MG63 (cell line): ENCODE data around the gene METRN. TPM values are rescaled to one million over a fixed set of nuclear protein-coding genes. Genes with fewer than 3 reads are reported as not detected.

Source experiments
- DNase-seq: peaks from one replicate; pipeline ENCODE4 v3.0.0-alpha.2; 2020
- H3K27me3 ChIP-seq: fragments of 250-450 bp; sonication (Bioruptor Pico); 2 replicates; pipeline ENCODE4 v1.5.1; 2020; ENCODE audit warnings: mild to moderate bottlenecking, moderate library complexity
- H3K36me3 ChIP-seq: fragments of 250-450 bp; sonication (Bioruptor Pico); 2 replicates; pipeline ENCODE4 v1.5.1; 2020; ENCODE audit warnings: mild to moderate bottlenecking, moderate library complexity
- H3K4me3 ChIP-seq: fragments of 250-450 bp; sonication (Bioruptor Pico); 2 replicates; pipeline ENCODE4 v1.5.1; 2020; ENCODE audit warnings: mild to moderate bottlenecking, moderate library complexity
- H3K9me3 ChIP-seq: fragments of 250-450 bp; sonication (Bioruptor Pico); 2 replicates; pipeline ENCODE4 v1.5.1; 2020; ENCODE audit warnings: mild to moderate bottlenecking, moderate library complexity
- total RNA-seq: library from RNA; depleted of rRNA; stranded (reverse); fragments of >200 nt; shearing (Covaris generic); gene quantifications from 2 replicates; pipeline ENCODE4 v1.2.3, GENCODE V29; 2014; ENCODE audit warnings: low replicate concordance

Gene METRN
- total RNA-seq, 1 experiment from 2014 or later: 71.7 TPM

DNA sequence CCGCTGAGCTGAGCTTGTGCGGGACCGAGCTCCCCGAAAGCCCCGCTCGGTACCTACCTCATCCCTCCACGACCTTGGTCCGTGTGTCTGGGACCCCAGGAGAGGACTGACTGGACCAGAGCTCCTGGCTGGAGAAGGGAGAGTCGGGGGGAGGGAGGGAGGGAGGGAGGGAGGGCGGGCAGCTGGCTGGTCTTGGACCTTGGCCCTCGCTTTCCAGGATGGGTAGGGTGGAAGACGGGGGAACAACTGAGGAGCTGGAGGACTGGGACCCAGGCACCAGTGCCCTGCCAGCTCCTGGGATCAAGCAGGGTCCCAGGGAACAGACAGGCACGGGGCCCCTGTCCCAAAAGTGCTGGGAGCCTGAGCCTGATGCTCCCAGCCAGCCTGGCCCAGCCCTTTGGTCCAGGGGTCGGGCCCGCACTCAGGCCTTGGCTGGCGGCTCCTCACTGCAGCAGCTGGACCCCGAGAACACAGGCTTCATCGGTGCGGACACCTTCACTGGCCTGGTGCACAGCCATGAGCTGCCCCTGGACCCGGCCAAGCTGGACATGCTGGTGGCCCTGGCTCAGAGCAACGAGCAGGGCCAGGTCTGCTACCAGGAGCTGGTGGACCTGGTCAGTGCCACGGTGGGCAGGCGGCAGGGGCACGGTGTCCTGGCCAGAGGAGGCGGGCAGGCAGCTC lies 38.9 kb upstream of the METRN start:
- no peak overlapping the region for H3K4me3 ChIP-seq
- no peaks in the 10 kb centered on the region for H3K27me3 ChIP-seq
- DNase-seq: no peak
- peaks cover 33% of the 10 kb centered on the region for H3K36me3 ChIP-seq
- no peaks in the 10 kb centered on the region for H3K9me3 ChIP-seq

DNA sequence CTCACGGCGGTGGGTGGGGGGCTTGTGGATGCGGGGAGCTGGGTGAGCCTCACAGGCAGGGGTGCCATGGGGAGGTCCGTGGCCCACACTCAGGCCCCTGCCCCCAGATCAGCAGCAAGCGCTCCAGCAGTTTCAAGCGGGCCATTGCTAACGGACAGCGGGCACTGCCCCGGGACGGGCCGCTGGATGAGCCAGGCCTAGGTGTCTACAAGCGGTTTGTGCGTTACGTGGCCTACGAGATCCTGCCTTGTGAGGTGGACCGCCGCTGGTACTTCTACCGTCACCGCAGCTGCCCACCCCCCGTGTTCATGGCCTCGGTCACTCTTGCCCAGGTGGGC lies 38.4 kb upstream of the METRN start:
- Histone ChIP-seq H3K4me3 (no peak overlapping the region), H3K27me3 (no peaks in the 10 kb centered on the region), H3K36me3 (peaks cover 34% of the 10 kb centered on the region), H3K9me3 (no peaks in the 10 kb centered on the region)
- no peak for DNase-seq

DNA sequence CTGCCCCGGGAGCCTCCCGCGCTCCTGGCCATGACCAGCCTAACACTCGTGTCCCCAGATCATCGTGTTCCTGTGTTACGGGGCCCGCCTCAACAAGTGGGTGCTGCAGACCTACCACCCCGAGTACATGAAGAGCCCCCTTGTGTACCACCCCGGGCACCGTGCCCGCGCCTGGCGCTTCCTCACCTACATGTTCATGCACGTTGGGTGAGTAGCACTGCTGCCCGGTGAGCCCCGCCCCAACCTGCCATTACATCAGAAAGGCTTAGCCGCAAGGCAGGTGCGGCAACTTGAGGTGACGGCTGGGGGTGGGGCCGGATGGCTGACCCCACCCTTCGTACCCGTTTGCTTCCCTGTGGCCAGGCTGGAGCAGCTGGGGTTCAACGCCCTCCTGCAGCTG lies 38.0 kb upstream of the METRN start:
- Histone ChIP-seq H3K36me3 (peaks cover 36% of the 10 kb centered on the region), H3K9me3 (no peaks in the 10 kb centered on the region), H3K27me3 (no peaks in the 10 kb centered on the region), H3K4me3 (no peak overlapping the region)
- no peak for DNase-seq

DNA sequence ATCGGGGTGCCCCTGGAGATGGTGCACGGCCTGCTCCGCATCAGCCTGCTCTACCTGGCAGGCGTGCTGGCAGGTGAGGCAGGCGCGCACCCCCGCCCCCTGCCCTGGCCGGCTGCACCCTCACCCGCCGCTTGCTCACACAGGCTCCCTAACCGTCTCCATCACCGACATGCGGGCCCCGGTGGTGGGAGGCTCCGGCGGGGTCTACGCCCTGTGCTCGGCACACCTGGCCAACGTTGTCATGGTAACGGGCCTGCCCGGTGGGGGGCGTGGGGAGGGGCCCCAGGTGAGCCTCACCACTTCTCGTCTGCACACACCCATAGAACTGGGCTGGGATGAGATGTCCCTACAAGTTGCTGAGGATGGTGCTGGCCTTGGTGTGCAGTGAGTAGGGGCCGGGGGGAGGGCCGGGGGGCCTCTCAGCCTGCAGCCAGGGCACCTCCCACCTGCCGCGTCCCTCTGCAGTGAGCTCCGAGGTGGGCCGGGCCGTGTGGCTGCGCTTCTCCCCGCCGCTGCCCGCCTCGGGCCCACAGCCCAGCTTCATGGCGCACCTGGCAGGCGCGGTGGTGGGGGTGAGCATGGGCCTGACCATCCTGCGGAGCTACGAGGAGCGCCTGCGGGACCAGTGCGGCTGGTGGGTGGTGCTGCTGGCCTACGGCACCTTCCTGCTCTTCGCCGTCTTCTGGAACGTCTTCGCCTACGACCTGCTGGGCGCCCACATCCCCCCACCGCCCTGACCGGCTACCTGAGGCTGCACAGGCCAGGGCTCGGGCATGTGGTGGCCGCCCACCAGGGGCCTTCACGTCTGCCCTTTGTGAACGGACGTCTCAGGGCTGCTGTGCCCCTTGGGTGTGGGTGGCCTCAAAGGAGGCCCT lies 37.4 kb upstream of the METRN start:
- no peak for DNase-seq
- Histone ChIP-seq H3K27me3 (no peaks in the 10 kb centered on the region), H3K4me3 (no peak overlapping the region), H3K36me3 (peaks cover 36% of the 10 kb centered on the region), H3K9me3 (no peaks in the 10 kb centered on the region)

DNA sequence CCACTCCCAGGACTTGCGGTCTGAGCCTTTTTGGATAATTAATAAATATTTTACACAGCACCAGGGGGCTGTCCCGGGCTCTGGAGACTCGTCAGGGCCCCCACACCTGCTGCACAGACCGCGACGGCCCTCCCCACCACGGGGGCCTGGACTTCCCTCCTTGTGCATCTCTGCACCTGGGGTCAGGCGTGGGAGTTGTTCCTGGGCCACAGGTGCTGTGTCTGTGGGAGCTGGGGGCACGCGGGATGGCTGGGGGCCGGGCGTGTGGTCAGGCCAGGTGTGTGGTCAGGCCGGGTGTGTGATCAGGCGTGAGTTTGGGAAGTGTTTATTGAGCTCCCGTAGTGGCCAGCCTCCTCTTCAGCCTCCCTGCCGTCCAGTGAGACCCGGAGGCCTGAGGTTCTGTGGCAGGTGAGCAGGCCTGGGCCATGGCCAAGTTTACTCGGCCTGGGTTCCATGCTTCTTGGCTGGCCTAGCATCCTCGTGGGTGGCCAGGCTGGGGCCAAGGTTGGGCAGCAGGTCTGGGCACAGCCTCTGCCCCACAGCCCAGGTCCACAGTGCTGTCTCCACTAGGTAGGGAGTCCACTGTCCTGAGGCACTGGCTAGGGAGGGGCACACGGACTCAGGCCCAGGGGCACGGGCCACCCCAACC lies 36.6 kb upstream of the METRN start:
- no peak for DNase-seq
- no peaks in the 10 kb centered on the region for H3K9me3 ChIP-seq
- H3K36me3 ChIP-seq: peaks cover 38% of the 10 kb centered on the region
- H3K27me3 ChIP-seq: no peaks in the 10 kb centered on the region
- no peak overlapping the region for H3K4me3 ChIP-seq

DNA sequence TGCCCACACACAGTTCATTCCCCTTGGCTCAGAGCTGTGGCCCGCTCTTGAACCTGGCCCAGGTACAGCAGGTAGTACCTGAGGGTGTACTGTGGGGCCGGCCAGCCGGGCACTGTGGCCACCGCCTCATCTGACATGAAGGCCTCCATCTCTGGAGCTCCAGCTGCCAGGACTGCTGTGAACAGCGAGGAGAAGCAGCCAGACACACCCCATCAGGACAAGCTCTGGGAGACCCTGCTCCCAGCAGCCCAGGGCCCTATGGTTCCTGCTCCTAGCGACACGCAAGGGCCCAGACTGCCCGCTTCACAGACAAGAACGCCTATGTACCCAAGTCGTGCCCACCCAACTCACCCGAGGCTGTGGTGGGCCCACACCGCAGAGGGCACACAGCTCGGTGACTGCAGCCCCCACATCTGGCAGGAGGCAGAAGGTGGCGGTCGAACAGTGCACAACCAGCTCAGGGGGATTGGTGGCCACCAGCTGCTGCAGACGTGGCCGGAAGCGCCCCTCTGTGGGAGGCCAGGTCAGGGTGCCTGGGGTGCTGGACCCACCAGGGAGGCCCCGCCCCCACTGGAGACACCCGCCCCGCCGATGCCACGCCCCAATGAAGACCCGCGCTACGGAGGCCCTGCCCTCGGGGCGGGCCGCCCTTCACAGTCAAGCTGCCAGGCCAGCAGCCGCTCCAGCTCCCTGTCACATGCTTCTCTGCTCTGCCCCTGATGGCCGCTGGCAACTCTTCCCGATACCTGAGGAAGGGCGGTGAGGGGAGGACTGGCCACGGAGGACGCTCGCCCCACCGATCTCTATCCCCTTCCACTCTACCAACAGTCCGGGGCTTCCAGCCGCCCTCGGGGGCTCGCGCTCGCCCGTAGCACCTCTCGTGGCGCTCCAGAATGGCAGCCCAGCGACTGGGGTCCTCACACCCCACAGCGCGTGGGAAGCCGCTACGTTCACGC lies 35.8 kb upstream of the METRN start:
- Histone ChIP-seq H3K36me3 (peaks cover 37% of the 10 kb centered on the region), H3K9me3 (no peaks in the 10 kb centered on the region), H3K27me3 (no peaks in the 10 kb centered on the region), H3K4me3 (peak overlapping the region; percentile 40)
- peak; percentile 50 for DNase-seq

DNA sequence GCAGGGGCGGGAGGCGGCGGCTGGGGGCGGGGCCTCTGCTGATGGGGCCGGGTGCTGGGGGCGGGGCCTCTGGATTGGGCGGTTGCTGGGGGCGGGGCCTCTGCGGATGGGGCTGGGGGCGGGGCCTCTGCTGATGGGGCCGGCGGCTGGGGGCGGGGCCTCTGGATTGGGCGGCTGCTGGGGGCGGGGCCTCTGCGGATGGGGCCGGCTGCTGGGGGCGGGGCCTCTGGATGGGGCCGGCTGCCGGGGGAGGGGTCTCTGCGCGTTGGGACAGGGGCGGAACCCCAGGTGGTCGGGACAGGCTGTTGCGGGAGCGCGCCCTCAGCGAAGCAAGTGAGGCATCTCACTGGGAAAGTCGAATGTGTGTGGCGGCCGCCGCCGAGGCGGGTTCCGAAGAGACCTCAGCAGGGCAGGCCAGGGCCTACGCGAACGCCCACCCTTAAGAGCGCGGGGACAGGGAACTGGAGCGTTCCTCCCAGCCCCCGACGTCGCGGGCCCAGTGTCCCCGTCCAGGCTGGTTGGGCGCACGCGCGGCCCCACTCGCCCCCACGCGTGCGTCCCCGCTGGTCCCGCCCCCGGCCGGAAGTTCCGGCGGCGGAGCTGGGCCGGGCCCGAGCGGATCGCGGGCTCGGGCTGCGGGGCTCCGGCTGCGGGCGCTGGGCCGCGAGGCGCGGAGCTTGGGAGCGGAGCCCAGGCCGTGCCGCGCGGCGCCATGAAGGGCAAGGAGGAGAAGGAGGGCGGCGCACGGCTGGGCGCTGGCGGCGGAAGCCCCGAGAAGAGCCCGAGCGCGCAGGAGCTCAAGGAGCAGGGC lies 34.9 kb upstream of the METRN start, which contains the start of gene STUB1:
Gene STUB1 (plus strand): TSS at position 597 of the 811 bp plus-strand sequence. CDS start 116 bp downstream, at position 713.
- peak; percentile 92 for DNase-seq
- Histone ChIP-seq H3K27me3 (no peaks in the 10 kb centered on the region), H3K36me3 (peaks cover 36% of the 10 kb centered on the region), H3K4me3 (peak within 1 kb of the TSS; percentile 71), H3K9me3 (no peaks in the 10 kb centered on the region)

DNA sequence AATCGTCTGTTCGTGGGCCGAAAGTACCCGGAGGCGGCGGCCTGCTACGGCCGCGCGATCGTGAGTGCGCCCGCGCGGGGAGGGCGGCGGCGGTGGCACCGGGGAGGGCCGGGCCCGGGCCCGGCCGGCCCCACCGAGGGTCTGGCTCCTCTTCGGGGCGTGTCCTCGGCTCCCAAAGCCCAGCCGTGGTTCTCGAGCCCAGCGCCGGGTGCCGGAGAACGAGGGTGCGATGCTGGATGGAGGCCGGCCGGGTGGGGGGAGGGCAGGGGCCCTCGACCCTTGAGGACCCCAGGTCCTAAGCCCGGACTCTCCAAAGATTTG lies 34.3 kb upstream of the METRN start:
- Histone ChIP-seq H3K27me3 (no peaks in the 10 kb centered on the region), H3K4me3 (peak overlapping the region; percentile 71), H3K36me3 (peaks cover 40% of the 10 kb centered on the region), H3K9me3 (no peaks in the 10 kb centered on the region)
- no peak for DNase-seq

DNA sequence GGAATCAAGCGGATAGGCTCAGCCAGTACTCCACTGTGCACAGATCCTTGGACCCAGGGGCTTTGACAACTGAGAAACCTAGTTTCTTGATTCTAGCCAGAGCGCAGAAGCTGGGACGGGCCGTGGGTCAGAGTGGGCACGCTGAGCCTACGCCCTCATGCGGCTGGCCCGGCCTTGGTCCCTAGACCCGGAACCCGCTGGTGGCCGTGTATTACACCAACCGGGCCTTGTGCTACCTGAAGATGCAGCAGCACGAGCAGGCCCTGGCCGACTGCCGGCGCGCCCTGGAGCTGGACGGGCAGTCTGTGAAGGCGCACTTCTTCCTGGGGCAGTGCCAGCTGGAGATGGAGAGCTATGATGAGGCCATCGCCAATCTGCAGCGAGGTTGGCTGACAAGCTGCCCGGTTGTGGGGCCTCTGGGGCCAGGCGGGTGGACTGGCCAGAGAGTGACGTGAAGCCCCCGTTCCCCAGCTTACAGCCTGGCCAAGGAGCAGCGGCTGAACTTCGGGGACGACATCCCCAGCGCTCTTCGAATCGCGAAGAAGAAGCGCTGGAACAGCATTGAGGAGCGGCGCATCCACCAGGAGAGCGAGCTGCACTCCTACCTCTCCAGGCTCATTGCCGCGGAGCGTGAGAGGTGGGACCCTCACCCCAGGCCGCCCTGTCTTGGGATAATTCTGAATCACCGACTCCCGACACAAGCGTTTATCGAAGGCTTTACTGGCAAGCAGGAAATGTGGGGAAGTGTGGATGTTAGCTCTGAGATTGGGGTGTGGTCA lies 33.8 kb upstream of the METRN start:
- Histone ChIP-seq H3K9me3 (no peaks in the 10 kb centered on the region), H3K4me3 (peak overlapping the region; percentile 71), H3K36me3 (peaks cover 46% of the 10 kb centered on the region), H3K27me3 (no peaks in the 10 kb centered on the region)
- DNase-seq: peak; percentile 84

DNA sequence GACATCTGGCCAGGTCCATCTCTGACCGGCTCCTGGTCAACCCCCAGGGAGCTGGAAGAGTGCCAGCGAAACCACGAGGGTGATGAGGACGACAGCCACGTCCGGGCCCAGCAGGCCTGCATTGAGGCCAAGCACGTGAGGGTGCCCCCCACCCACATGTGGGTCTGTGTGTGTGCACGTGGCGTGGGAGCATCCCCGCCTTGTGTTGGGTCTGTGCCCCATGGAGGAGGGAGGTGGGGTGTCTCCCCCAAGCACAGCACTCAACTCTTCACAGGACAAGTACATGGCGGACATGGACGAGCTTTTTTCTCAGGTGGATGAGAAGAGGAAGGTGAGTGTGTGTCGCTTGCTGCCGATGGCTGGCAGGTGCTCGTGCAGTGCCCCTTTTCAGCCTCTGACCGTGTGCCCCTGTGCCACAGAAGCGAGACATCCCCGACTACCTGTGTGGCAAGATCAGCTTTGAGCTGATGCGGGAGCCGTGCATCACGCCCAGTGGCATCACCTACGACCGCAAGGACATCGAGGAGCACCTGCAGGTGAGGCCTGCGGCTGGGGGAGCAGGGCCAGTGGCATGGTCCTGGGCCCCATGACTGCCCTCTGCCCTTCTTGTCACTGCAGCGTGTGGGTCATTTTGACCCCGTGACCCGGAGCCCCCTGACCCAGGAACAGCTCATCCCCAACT lies 33.0 kb upstream of the METRN start:
- peaks cover 52% of the 10 kb centered on the region for H3K36me3 ChIP-seq
- no peaks in the 10 kb centered on the region for H3K9me3 ChIP-seq
- peak overlapping the region; percentile 71 for H3K4me3 ChIP-seq
- no peaks in the 10 kb centered on the region for H3K27me3 ChIP-seq
- DNase-seq: peak; percentile 56

DNA sequence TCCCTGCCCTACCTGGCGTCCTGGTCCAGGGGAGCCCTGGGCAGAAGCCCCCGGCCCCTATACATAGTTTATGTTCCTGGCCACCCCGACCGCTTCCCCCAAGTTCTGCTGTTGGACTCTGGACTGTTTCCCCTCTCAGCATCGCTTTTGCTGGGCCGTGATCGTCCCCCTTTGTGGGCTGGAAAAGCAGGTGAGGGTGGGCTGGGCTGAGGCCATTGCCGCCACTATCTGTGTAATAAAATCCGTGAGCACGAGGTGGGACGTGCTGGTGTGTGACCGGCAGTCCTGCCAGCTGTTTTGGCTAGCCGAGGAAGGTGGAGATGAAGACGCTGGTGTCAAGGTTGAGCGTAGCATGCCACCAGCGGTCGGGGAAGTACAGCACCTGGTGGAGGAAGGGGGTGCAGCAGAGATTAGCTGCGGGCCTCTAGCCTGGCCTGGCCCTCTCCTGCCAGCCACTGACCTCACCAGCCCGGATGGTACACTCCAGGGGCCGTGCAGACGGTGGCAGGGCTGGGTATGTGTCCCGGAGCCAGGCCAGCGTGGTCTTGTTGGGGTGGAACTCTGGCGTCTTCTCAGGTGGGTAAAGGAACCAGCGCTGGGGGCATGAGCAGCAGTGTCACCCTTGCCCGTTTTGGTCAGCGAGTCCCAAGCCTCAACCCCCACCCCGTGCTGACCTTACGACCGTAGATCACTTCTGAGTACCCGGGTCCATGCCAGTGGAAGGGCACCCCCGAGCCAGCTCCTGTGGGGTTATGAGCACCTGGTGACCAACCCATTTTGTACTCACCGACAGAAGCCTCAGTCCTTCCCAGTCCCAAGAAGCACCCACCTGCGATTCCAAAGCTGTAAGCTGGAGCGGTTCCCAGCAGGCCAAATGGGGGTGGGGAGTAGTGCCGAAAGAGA lies 32.2 kb upstream of the METRN start:
- Histone ChIP-seq H3K36me3 (peaks cover 57% of the 10 kb centered on the region), H3K4me3 (peak overlapping the region; percentile 51), H3K9me3 (no peaks in the 10 kb centered on the region), H3K27me3 (no peaks in the 10 kb centered on the region)
- DNase-seq: no peak

DNA sequence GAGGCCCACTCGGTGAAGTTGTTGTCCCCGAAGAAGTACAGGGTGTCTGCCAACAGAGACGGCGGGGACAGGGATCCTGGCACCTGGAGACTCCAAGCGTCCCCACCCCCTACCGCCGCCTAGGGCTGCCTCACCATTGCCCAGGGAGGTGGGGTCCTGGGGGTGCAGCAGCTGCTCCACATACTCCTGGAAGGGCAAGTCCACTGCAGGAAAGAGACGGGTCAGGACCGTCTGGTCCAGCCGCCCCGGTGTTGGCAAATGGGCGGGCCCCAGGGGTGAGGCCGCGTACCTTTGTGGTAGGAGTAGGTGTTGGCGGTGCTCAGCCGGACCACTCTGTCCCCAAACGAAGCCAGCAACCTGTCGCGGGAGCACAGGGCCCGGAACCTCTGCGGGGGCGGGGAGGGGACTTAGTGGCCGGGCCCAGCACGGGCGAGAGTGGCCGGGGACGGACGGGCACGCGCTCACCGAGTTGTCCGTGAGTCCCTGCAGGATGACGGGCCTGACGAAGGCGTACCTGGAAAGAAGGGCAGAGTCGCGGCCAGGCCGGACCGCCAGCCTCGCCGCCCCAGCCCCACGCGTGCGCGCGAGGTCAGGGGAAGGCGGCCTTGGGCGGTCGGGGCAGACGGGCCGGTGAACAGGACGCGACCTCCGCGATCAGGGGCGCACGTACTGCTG lies 31.4 kb upstream of the METRN start:
- Histone ChIP-seq H3K4me3 (peak overlapping the region; percentile 51), H3K36me3 (peaks cover 62% of the 10 kb centered on the region), H3K27me3 (no peaks in the 10 kb centered on the region), H3K9me3 (no peaks in the 10 kb centered on the region)
- no peak for DNase-seq

DNA sequence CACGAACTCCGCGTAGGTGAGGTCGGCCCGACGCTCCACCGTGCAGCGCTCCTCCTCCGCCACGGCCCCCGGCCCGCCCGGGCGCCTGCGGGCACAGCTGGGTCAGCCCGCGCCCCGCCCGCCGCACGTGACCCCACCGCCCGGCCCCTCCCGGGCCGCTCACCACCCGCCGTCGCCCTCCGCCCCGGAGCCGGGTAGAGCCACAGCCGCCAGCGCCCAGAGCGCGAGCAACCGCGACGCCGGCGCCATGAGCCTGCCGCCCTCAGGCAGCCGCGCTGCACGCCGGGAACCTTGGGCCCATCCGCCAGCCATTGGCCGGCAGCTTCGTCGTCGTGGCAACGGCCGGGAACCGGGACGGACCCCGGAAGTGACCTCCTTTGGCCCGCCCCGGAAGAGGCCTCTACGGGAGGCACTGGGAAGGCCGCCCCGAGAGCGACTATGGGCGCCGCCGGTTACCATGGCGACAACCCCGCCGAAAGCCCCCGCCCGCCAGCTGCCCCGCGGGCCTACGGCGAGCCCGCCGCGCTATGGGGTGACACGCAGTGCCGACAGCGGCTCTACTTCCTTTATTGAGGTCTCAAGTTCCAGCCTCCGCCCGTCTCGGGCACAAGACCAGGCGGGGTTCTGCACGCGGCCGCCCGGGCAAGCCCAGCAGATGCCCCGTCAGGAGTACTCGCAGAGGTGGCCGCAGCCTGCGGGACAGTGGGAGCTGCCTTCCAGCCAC lies 30.7 kb upstream of the METRN start, which contains the start of gene JMJD8:
Gene JMJD8 (minus strand): TSS at position 264 of the 724 bp plus-strand sequence. CDS start 15 bp downstream, at position 249.
- Histone ChIP-seq H3K9me3 (no peaks in the 10 kb centered on the region), H3K36me3 (peaks cover 62% of the 10 kb centered on the region), H3K4me3 (peak within 1 kb of the TSS; percentile 51), H3K27me3 (no peaks in the 10 kb centered on the region)
- DNase-seq: peak; percentile 94
